Ovary (tissue), 3 donors: ENCODE results near the gene ZNF341.

Experiments used
- EP300 ChIP-seq: sonication (generic); formaldehyde crosslinking; IDR thresholded peaks from one replicate; pipeline ENCODE4 v1.6.1; 2017; ENCODE audit warnings: antibody characterized with exemption
- POLR2A ChIP-seq: fragments of 450-650 bp; IDR thresholded peaks from one replicate; pipeline ENCODE4 v1.6.1; 2017; ENCODE audit warnings: antibody characterized with exemption, mild to moderate bottlenecking, moderate library complexity
- TF ChIP-seq, protein P1 (sequence below), 3 donors: fragments of 450-650 bp in 2 of 3; fragments of 200-600 bp in 1 of 3; IDR thresholded peaks; one replicate each; pipeline versions ENCODE4 v1.5.1 to v1.8.0; 2016 to 2022; ENCODE audit warnings: antibody characterized with exemption in 3 of 3, mild to moderate bottlenecking in 1 of 3
- donor health status: DM: no; HTN: no; CAD: no.

GRCh38 chr20:33841436-33841799, 109.6 kb downstream of the ZNF341 start:
- TF ChIP-seq, protein P1, sequence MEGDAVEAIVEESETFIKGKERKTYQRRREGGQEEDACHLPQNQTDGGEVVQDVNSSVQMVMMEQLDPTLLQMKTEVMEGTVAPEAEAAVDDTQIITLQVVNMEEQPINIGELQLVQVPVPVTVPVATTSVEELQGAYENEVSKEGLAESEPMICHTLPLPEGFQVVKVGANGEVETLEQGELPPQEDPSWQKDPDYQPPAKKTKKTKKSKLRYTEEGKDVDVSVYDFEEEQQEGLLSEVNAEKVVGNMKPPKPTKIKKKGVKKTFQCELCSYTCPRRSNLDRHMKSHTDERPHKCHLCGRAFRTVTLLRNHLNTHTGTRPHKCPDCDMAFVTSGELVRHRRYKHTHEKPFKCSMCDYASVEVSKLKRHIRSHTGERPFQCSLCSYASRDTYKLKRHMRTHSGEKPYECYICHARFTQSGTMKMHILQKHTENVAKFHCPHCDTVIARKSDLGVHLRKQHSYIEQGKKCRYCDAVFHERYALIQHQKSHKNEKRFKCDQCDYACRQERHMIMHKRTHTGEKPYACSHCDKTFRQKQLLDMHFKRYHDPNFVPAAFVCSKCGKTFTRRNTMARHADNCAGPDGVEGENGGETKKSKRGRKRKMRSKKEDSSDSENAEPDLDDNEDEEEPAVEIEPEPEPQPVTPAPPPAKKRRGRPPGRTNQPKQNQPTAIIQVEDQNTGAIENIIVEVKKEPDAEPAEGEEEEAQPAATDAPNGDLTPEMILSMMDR (IDR thresholded peaks at IDR 0.05) = no peak
- TF ChIP-seq POLR2A (no peak), EP300 (no peak)
